HS-27A (cell line): ENCODE measurements around the gene MRPL42.
"Not testable (repeated sequence)": the region's sequence is repeated elsewhere in the genome, so short reads cannot be mapped to it uniquely, and the experiment has no call there.

Experiments
- DNase-seq: peaks from one replicate; pipeline ENCODE4 v3.0.0-alpha.2; 2012; ENCODE audit warnings: low read depth, missing footprints

The MRPL42 gene

DNA sequence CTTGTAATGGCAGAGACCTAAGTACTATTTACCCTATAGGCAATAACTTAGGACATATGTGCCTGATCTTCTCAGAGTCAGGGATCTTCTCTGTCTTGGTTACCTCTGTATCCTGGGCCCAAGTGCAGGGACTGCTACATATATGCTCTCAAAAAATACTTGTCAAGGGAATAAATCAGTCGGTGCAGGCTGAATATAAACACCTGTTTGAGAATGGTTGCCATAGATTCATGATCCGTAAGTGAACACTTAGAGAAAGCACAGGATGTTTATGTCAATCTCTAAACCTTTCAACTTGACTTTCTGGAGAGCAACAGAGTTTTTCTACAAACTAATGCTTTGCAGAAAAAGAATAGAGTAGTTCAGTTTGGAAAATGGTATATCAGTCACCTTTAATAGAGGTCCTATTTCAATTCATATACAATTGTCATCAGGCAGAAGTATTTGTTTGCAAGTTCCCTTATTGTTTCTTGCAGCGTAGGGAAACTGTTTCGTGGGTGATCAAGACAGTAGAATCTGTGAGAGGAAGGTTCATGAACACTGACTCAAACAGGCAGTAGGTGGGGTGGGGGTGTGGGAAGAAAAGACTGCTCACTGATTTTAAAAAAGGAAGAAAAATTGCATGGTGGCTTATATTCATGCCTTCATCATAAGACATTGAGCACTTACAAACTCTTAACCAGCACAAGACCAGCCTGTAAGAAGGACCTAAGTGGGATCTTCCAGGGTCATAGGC lies 19.6 kb upstream of the MRPL42 start:
- no peak for DNase-seq

DNA sequence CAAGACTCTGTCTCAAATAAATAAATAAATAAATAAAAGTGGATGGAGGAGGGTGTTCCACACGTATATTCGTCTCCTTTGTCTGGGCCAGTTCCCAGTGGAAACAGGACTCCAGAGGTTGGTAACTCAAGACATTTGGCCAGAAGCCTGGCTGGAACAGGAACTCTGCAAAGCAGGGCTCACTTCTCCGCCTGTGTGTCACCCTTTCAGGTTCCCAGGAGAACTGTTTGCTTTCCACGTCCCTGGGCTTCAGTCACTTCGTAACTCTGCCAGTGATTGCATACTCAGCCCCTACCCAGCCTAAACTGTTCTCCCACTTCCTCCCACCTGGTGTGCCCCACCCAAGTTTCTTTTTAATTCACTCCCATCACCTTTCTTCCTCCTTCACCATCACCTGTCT lies 18.5 kb upstream of the MRPL42 start:
- DNase-seq = no peak

DNA sequence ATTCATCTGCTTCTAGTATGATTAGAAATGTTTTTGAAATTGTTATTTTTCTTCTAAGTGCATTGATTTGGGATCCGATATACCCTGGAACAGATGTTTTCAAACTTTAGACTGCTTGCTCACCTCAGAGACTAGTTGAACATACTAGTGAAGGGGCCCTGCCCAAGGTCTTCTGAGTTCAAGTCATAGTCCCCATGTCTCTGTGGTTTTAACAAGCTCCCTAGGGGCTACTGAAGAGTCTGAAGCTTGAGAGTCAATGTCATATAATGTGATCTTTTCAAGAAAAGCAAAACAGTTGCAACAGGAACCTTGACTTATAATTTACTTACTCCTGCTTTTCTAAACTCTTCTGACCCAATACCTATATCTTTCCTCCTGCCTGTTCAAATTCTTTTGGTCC lies 18.0 kb upstream of the MRPL42 start:
- DNase-seq = no peak

DNA sequence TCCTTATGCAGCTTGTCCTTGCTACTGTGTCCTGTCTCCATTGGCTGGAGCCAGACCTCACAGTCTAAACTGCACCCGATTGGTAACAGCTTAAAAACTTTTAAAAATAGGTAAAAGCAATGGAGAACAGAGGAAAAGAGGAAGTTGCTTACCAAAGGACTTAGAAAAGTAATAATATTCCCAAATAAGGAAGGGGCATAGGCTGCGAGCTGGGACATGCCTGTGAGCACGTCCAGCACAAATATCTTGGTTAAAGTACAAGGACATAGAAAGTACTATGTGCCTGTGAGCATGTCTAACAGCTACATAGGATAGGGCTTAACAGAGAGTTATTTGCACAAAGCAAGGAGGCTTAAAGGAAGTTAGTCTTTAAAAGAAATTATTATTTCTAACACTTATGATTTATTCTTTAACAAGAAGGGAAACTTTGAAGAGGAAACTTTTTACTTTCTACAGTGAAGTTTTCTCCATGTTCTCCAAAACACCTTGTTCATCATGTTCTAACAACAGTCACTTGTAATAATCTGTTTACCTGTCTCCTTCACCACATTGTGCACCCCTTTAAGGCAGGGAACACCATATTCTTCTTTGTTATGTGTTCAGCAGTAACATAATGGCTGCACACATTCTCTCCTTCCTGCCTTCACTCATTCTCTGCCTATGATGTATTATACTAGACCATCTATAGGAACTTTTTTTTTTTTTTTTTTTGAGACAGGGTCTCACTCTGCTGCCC lies 15.7 kb upstream of the MRPL42 start:
- DNase-seq = no peak

DNA sequence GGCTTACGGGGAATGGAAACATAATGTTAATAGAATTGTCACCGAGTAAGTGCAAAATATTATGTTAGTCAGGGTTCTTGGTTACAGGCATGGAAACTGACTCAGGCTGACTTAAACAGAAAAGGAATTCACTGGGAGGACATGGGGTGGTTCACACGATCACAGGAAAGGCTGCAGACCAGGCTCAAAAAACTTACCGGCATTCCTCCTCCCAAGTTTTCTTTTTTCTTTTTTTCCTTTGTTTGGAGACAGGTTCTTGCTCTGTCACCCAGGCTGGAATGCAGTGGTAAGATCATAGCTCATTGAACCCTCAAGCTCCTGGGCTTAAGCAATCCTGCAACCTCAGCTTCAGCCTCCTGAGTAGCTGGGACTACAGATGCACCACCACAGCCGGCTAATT lies 13.7 kb upstream of the MRPL42 start:
- DNase-seq = no peak

DNA sequence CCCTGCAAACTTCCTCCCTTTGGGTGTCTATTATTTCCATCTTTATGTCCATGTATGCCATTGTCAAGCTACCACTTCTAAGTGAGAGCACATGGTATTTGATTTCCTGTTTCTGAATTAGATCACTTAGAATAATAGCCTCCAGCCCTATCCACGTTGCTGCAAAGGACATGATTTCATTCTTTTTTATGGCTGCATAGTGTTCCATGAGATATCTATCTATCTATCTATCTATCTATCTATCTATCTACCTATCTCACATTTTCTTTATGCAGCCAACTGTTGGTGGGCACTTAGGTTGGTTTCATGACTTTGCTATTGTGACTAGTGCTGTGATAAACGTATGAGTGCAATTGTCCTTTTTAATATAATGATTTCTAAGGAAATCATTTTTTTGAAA lies 11.2 kb upstream of the MRPL42 start:
- DNase-seq = no peak

DNA sequence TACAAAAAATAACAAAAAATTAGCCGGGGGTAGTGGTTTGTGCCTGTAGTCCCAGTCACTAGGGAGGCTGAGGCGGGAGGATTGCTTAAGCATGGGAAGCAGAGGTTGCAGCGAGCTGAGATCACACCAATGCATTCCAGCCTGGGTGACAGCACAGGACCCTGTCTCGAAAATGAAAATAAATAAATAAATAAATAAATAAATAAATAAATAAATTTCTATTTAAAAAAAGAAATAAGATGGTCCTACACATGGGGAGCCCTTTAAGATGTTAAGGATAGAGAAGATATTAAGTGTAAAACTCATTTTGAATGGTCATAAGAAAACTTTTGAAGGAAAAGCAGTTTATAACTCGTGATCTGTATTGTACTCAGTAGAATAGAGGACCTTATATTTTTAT lies 8.2 kb upstream of the MRPL42 start:
- no peak for DNase-seq

DNA sequence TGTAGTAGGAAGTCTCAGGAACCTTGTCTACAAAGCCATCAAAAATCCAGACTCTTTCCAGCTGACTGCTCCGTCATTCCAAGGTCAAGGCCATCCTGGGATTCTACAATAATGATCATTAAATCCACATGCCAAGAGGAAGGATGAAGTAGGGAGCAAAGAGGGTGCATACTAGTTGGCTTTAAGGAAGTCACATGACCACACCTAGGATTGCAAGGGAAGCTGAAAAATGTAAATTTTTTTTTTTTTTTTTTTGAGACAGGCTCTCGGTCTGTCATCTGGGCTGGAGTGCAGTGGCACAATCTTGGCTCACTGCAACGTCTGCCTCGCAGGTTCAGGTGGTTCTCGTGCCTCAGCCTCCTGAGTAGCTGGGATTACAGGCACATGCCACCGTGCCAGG lies 7.3 kb upstream of the MRPL42 start:
- no peak for DNase-seq

DNA sequence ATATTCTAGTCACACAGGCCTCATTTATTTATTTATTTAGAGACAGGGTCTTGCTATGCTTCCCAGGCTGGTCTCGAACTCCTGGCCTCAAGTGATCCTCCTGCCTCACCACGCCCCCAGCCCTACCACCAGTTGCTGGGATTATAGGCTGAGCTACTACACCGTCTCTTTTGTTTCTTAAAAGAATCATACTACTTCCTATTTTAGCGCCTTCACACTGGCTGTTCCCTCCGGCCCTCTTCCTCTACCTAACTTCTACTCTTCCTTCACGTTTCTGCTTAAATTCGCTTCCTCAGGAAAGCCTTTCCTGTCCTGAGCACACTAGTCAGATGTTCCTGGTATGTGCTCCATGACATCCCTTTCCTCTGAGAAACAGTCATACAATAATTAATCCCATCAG lies 6.4 kb upstream of the MRPL42 start:
- DNase-seq = no peak

DNA sequence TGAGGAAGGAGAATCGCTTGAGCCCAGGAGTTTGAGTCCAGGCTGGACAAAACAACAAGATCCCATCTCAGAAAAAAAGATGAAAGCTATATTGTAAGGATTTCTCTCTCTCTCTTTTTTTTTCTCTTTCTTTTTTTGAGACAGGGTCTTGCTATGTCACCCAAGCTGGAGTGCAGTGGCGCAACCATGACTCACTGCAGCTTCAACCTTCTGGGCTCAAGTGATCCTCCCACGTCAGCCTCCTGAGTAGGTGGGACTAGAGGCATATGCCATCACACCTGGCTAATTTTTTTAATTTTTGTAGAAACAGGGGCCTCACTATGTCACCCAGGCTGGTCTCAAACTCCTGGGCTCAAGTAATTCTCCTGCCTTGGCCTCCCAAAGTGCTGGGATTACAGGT lies 5.8 kb upstream of the MRPL42 start:
- no peak for DNase-seq

DNA sequence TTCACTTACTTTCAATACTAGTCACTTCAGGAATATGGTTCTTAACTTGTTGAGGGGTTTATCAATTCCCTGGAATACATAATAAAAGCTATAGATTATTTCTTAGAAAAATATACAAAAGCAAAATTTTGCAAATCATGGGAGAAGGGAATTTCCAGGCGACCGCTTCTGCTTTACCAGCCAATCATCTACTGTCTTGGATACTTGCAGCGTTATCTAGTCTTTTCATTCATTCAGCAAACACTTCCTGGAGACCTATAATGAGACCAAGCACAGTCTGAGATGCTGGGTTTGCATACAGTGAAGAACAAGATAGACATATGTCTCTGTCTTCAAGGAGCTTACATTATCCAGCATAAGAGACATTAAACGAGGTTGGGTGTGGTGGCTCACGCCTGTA lies 1.5 kb upstream of the MRPL42 start:
- DNase-seq = no peak

DNA sequence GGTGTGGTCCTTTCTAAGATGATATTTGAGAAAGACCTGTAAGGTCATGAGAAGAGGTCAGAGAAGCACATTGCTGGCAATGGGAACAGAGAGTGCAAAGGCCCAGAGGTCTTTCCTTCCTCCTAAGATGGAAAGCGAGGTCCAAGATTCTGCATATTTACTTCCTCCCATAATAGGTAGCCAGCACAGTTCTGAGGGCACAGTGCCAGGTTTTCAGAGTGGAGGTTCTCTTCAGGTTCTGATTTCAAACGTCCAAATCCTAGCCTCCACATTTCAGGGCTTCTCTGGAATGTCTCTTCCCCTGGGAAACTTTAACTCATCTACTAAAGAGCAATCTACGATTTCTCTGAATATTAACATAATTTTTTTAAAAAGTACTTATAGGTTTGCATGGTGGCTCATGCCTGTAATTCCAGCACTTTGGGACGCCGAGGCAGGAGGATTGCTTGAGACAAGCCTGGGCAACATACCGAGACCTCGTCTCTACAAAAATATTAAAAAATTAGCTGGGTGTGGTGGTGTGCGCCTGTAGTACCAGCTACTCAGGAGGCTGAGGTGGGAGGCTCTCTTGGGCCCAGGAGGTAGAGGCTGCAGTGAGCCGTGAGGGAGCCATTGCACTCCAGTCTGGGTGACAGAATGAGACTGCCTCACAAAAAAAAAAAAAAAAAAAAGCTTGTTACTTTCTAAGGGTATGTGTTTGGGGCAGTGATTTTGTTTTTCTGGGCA lies 526 bp upstream of the MRPL42 start:
- DNase-seq = no peak

DNA sequence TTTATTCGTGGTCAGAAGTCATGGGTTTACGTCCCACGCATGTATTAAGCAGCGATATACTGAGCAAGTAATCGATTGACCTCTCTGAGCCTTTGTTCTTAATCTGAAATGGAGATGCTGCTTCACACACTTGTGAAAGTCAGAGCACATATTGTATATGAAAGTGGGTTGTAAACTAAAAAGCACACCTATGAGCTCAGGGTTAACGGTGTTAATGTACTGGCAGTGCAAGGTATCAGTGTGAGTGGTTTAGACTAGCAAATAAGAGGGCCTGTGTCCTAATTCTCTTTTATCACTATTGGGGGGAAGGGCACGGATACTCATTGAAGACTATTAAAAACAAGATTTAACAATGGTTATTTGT lies 676 bp downstream of the MRPL42 start:
- DNase-seq = no peak

DNA sequence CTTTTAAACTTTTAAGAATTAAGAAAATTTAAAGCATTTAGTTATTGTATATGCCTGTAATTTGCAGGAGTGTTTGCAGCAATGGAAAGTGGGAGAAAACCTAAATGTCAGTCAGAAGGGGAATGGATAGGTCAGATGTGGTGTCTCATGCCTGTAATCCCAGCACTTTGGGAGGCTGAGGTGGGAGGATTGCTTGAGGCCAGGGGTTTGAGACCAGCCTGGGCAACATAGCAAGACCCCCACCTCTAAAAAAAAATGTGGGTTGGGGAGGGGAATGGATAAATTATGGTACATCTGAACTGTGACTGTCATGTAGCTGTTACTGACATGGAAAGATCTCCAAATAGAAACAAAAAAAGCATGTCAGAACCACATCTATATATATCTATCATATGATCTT lies 2.1 kb downstream of the MRPL42 start:
- no peak for DNase-seq

DNA sequence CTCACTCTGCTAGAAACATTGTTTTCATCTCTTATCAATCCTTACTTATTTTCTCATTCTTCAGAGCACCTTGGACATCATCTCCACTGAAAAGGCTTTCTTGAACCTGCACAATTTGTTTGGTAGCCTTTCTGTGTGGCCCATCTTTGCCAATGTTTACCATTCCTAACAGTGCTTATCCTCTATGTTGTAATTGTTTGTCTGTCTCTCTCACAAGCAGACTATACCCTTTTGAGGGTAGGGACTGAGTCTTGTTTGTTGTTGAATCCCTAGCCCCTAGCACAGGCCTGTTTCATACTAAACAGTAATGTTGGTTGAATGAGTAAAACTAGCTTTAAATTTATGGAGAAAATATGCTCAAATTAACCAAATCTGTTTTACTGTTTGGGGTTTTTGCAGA lies 9.2 kb downstream of the MRPL42 start:
- no peak for DNase-seq

DNA sequence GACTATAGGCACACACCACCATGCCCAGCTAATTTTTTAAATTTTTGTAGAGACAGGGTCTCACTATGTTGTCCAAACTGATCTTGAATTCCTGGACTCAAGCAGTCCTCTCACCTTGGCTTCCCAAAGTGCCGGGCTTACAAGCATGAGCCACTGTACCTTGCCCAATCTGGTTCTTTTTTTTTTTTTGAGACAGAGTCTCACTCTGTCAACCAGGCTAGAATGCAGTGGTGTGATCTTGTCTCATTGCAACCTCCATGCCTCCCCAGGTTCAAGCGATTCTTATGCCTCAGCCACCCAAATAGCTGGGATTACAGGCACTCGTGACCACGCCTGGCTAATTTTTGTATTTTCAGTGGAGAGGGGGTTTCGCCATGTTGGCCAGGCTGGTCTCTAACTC lies 15.4 kb downstream of the MRPL42 start:
- DNase-seq = no peak

DNA sequence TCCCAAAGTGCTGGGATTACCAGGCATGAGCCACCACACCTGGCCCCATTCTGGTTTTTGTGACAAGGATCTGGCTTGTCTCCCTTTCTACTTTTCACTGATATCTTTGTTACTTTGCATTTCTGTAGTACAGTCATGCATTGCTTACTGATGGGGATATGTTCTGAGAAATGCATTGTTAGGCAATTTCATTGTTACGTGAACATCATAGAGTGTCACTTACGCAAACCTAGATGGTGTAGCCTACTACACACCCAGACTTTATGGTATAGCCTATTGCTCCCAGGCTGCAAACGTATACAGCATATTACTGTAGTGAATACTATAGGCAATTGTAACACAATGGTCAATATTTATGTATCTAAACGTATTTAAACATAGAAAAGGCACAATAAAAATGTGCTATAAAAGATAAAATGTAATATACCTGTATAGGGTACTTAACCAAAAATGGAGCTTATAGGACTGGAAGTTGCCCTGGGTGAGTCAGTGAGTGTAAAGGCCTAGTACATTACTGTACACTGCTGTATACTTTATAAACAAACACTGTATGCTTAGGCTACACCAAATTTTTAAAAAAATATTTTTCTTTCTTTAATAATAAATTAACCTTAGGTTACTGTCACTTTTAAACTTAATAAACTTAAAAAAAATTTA lies 16.0 kb downstream of the MRPL42 start:
- DNase-seq = no peak

DNA sequence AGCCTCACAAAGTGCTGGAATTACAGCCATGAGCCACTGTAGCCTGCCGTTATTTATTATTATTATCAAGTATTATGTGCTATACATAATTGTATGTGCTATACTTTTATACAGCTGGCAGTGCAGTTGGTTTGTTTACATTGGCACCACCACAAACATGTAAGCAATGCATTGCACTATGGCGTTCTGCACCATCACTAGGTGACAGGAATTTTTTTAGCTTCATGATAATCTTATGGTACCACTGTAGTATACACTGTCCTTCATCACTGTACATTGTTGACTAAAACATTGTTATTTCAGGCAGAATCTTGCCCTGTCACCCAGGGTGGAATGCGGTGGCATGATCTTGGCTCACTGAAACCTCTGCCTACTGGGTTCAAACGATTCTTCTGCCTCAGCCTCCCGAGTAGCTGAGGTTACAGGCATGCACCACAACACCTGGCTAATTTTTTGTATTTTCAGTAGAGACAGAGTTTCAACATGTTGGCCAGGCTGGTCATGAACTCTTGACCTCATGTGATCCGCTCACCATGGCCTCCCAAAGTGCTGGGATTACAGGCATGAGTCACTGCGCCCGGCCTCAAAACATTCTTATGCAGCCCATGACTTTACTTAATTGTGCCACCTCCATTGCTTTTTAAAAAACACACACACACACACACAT lies 17.1 kb downstream of the MRPL42 start:
- no peak for DNase-seq

DNA sequence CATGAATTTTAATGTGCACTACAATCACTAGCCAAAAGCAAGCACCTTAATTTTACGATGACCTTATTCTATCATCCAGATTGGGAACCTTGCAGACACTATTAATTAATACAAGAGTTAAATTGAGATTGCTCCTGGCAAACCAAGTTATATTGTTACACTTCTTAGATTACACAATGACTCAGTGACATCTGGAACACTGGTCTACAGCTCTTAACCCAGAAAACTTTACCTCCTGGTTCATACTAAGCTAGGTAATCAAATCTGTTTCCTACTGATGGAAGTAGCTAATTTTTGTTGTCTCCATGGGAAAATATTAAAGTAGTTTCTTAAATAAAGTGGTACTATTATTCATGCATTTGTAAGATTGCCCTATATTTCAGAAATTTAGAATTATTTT lies 25.5 kb downstream of the MRPL42 start:
- not testable (repeated sequence) for DNase-seq

DNA sequence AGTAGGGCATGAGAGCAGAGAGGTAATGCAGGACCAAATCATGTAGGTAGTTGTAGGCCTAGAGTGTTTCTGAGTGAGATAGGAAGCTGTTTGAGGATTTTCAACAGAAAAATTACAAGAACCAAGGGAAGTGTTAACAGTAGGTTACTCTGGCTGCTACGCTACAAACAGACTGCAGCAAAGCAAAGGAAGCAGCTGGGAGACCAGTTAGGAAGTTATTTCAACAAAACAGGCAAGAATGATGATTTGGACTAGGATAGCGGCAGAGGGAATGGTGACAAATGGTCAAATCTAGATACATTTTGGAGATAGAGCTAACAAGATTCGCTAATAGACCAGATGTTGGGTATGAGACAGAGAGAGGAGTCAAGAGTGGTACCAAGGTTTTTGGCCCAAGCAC lies 26.8 kb downstream of the MRPL42 start:
- DNase-seq = no peak

DNA sequence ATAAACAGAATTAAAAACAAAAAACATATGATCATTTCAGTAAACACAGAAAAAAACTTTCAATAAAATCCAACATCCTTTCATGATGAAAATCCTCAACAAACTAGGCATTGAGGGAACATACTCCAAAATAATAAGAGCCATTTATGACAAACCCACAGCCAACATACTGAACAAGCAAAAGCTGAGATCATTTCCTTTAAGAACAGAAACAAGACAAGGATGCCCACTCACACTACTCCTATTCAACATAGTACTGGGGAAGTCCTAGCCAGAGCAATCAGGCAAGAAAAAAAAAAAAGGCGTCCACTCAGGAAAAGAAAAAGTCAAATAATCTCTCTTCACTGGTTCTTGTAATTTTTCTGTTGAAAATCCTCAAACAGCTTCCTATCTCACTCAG lies 30.1 kb downstream of the MRPL42 start:
- DNase-seq = no peak

DNA sequence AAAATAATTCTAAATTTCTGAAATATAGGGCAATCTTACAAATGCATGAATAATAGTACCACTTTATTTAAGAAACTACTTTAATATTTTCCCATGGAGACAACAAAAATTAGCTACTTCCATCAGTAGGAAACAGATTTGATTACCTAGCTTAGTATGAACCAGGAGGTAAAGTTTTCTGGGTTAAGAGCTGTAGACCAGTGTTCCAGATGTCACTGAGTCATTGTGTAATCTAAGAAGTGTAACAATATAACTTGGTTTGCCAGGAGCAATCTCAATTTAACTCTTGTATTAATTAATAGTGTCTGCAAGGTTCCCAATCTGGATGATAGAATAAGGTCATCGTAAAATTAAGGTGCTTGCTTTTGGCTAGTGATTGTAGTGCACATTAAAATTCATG lies 31.5 kb downstream of the MRPL42 start:
- DNase-seq = not testable (repeated sequence)
